HepG2 (cell line): Measurements from ENCODE around the gene MYBPC2.

ENCODE experiments used
- CHD4 ChIP-seq: fragments of 200-600 bp; sonication (generic); IDR thresholded peaks from 2 replicates; pipeline ENCODE4 v1.7.0; 2017; ENCODE audit warnings: mild to moderate bottlenecking, low read length, borderline replicate concordance
- CTCF ChIP-seq: sonication (generic); formaldehyde crosslinking; IDR thresholded peaks from 2 replicates; pipeline ENCODE4 v1.5.0; 2020; ENCODE audit warnings: mild to moderate bottlenecking, missing genetic modification reagents, moderate library complexity
- EP300 ChIP-seq, 3 experiments: sonication (generic) in 1 of 3; formaldehyde crosslinking in 1 of 3; IDR thresholded peaks; 2 replicates each; pipeline versions ENCODE4 v1.5.1 to v1.6.1; 2011 to 2020; ENCODE audit warnings: low read depth in 2 of 3, low read length in 2 of 3, borderline replicate concordance in 1 of 3, improper control_type of control experiment in 1 of 3, mild to moderate bottlenecking in 1 of 3, missing genetic modification reagents in 1 of 3, moderate library complexity in 1 of 3
- HBP1 ChIP-seq: IDR thresholded peaks from 2 replicates; pipeline ENCODE4 v1.6.1; 2016; ENCODE audit warnings: low read depth, control low read depth
- KMT2A ChIP-seq: sonication (generic); formaldehyde crosslinking; IDR thresholded peaks from 2 replicates; pipeline ENCODE4 v1.4.0; 2020; ENCODE audit warnings: missing genetic modification reagents
- ZNF431 ChIP-seq: sonication (generic); formaldehyde crosslinking; IDR thresholded peaks from 2 replicates; pipeline ENCODE4 v1.9.0; 2022; ENCODE audit warnings: missing genetic modification reagents, low read depth, mild to moderate bottlenecking, borderline replicate concordance

- no peak for TF ChIP-seq ZNF431 (CRISPR knock-in tag)
- no peak for TF ChIP-seq CTCF
- no peak for TF ChIP-seq HBP1 (CRISPR knock-in tag)
- TF ChIP-seq CHD4, result no peak
- TF ChIP-seq KMT2A, result no peak
- no peak for TF ChIP-seq EP300 (IDR thresholded peaks at IDR 0.05; ENCODE audit: low read depth in 2 of 2, low read length in 2 of 2)
- no peak for TF ChIP-seq EP300 (CRISPR knock-in tag; IDR thresholded peaks at IDR 0.05; ENCODE audit: borderline replicate concordance)
Observed at GRCh38 chr19:50498219-50499056, 65.7 kb downstream of the MYBPC2 start.
